ENCODE measurements around the gene SCN5A.

SCN5A gene

GRCh38 chr3:38533285-38533976, 116.1 kb downstream of the SCN5A start:
- DNase-seq, result no peak

- DNase-seq, result no peak
Measured at GRCh38 chr3:38532529-38532928, 117.0 kb downstream of the SCN5A start.

- peak; percentile 40 for DNase-seq
Measured at GRCh38 chr3:38528457-38528856, 121.0 kb downstream of the SCN5A start.

GRCh38 chr3:38526792-38527191, 122.7 kb downstream of the SCN5A start:
- DNase-seq, result no peak

GRCh38 chr3:38524141-38524739, 125.2 kb downstream of the SCN5A start:
- DNase-seq, result no peak

GRCh38 chr3:38522002-38522401, 127.5 kb downstream of the SCN5A start:
- no peak for DNase-seq

- DNase-seq, result peak; percentile 69
Measured at GRCh38 chr3:38521391-38521987, 128.0 kb downstream of the SCN5A start.

GRCh38 chr3:38519651-38520050, 129.8 kb downstream of the SCN5A start:
- no peak for DNase-seq

GRCh38 chr3:38519000-38519399, 130.5 kb downstream of the SCN5A start:
- DNase-seq, result no peak

- DNase-seq, result no peak
Measured at GRCh38 chr3:38516669-38517068, 132.8 kb downstream of the SCN5A start.

GRCh38 chr3:38515367-38515766, 134.1 kb downstream of the SCN5A start:
- no peak for DNase-seq

- DNase-seq, result no peak
Measured at GRCh38 chr3:38511546-38511945, 137.9 kb downstream of the SCN5A start.

- DNase-seq, result no peak
Measured at GRCh38 chr3:38510631-38511030, 138.9 kb downstream of the SCN5A start.

GRCh38 chr3:38509732-38510131, 139.8 kb downstream of the SCN5A start:
- no peak for DNase-seq

- no peak for DNase-seq
Measured at GRCh38 chr3:38507120-38507519, 142.4 kb downstream of the SCN5A start.

- DNase-seq, result no peak
Measured at GRCh38 chr3:38500688-38501417, 148.6 kb downstream of the SCN5A start.

All from RPMI8226 (cell line).